ENCODE data around the gene MINK1. TPM values are rescaled to one million over a fixed set of nuclear protein-coding genes. Genes with fewer than 3 reads are reported as not detected.

The MINK1 gene
- total RNA-seq, 2 donors from 2014 or later: 40.1 to 42.2 TPM

Other genes starting within 250 kb of the MINK1 start
- 10 to 100 TPM; 13.2 to 13.3 TPM for gene SMTNL2, start 248.8 kb upstream of the MINK1 start, total RNA-seq
- 10 to 100 TPM in 1 of 2 donors, 1 to 10 TPM in 1; 4.7 to 11.7 TPM for gene ALOX15, start 191.7 kb upstream of the MINK1 start, total RNA-seq
- 10 to 100 TPM; 36.4 to 38.7 TPM for gene PELP1, start 129.2 kb upstream of the MINK1 start, total RNA-seq
- 10 to 100 TPM; 30.7 to 43.5 TPM for gene ARRB2, start 122.7 kb upstream of the MINK1 start, total RNA-seq
- 10 to 100 TPM; 16.9 to 17.6 TPM for gene MED11, start 101.9 kb upstream of the MINK1 start, total RNA-seq
- under 1 TPM; 0.21 to 0.39 TPM for gene ZMYND15, start 93.5 kb upstream of the MINK1 start, total RNA-seq
- 1 to 10 TPM; 6.5 to 8.2 TPM for gene CXCL16, start 93.4 kb upstream of the MINK1 start, total RNA-seq
- gene TM4SF5, start 61.5 kb upstream of the MINK1 start, total RNA-seq: not detected
- gene VMO1, start 47.0 kb upstream of the MINK1 start, total RNA-seq: 1 to 10 TPM in 1 of 2 donors, under 1 TPM in 1; 0.81 to 1.1 TPM
- gene GLTPD2, start 44.4 kb upstream of the MINK1 start, total RNA-seq: not detected
- 100 to 1,000 TPM; 145 to 147 TPM for gene PSMB6, start 37.2 kb upstream of the MINK1 start, total RNA-seq
- 10 to 100 TPM; 14.7 to 14.9 TPM for gene PLD2, start 26.2 kb upstream of the MINK1 start, total RNA-seq
- gene C17orf107, start 66.2 kb downstream of the MINK1 start, total RNA-seq: 1 to 10 TPM; 1.3 to 2.3 TPM
- gene CHRNE, start 69.8 kb downstream of the MINK1 start, total RNA-seq: 100 to 1,000 TPM in 1 of 2 donors, 10 to 100 TPM in 1; 36.8 to 118 TPM
- under 1 TPM; 0.13 to 0.15 TPM for gene GP1BA, start 98.9 kb downstream of the MINK1 start, total RNA-seq
- 100 to 1,000 TPM; 166 to 175 TPM for gene SLC25A11, start 106.7 kb downstream of the MINK1 start, total RNA-seq
- 10 to 100 TPM; 76.2 to 95.6 TPM for gene RNF167, start 106.9 kb downstream of the MINK1 start, total RNA-seq
- gene PFN1, start 115.2 kb downstream of the MINK1 start, total RNA-seq: 100 to 1,000 TPM; 254 to 303 TPM
- gene ENO3, start 117.8 kb downstream of the MINK1 start, total RNA-seq: 100 to 1,000 TPM; 149 to 228 TPM
- 100 to 1,000 TPM; 113 to 128 TPM for gene SPAG7, start 134.5 kb downstream of the MINK1 start, total RNA-seq
- 10 to 100 TPM; 35.5 to 46.1 TPM for gene CAMTA2, start 154.3 kb downstream of the MINK1 start, total RNA-seq
- gene INCA1, start 164.2 kb downstream of the MINK1 start, total RNA-seq: 1 to 10 TPM; 1.8 to 2.6 TPM
- 100 to 1,000 TPM; 405 to 447 TPM for gene KIF1C, start 164.6 kb downstream of the MINK1 start, total RNA-seq
- under 1 TPM in 1 of 2 donors, not detected in 1; 0.10 TPM for gene SLC52A1, start 202.1 kb downstream of the MINK1 start, total RNA-seq
- gene ZFP3, start 245.1 kb downstream of the MINK1 start, total RNA-seq: 10 to 100 TPM in 1 of 2 donors, 1 to 10 TPM in 1; 8.6 to 12.5 TPM